NOMO-1 (cell line): Measurements from ENCODE around the gene CLEC4E.
"Not testable (repeated sequence)": the region's sequence is repeated elsewhere in the genome, so short reads cannot be mapped to it uniquely, and the experiment has no call there.

ENCODE experiments used
- DNase-seq, 2 experiments: peaks; one replicate each; lab custom pipeline; 2025; ENCODE audit not compliant: unreplicated experiment in 2 of 2; lab: John Stamatoyannopoulos, UW

The CLEC4E gene, protein sequence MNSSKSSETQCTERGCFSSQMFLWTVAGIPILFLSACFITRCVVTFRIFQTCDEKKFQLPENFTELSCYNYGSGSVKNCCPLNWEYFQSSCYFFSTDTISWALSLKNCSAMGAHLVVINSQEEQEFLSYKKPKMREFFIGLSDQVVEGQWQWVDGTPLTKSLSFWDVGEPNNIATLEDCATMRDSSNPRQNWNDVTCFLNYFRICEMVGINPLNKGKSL

DNA sequence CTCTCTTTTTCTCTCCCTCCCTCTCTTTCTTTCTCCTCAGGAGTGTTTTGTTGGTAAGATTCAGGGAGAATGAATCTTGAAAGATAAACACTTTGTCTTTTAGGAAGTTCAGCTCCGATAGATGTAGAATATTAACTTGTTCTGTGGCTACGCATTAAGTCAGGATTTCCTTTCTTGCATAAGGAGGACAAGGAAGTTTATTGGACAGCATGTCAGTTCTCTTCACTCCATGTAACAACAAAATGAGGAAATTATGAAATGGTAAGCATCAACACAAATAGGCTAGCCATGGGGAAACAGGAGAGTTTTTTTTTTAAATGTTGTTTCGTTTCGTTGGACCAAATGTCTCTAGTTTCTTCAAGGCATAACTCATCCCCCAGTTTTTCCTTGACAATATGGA is at the start of gene CLEC4E:
Gene CLEC4E (minus strand): TSS at position 75 of the 400 bp plus-strand sequence. CDS start 108 bp downstream, outside the sequence.
- peak in 1 of 2 experiments; percentile 42 for DNase-seq

DNA sequence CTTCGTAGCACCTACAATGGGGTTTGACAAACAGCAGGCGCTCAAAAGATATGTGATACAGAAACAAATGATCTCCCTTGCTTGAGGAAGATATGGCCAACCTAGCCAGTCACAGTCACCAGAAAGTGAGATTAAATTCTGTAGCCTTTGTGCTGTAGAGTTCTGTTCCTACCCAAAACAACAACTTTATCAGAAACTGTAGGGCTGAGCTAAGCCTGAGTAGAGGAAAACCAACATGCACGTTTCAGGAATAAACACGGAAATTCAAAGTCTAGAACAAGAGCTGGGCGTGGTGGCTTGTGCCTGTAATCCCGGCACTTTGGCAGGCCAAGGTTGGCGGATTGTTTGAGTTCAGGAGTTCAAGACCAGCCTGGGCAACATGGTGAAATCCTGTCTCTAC is 49.0 kb upstream of the CLEC4E start:
- DNase-seq, result no peak

DNA sequence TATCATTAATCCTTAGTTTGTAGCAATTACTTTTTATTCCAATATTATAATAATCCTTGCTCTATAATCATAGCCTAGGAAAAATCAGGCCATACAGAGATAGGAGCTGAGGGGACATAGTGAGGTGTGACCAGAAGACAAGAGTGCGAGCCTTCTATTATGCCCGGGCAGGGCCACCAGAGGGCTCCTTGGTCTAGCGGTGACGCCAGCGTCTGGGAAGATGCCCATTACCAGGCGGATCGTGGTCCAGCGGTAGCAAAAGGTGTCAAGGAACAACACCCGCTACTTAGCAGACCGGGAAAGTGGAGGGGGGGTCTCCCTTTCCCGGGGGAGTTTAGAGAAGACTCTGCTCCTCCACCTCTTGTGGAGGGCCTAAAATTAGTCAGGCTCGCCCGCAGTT is 43.8 kb upstream of the CLEC4E start:
- not testable (repeated sequence) for DNase-seq

DNA sequence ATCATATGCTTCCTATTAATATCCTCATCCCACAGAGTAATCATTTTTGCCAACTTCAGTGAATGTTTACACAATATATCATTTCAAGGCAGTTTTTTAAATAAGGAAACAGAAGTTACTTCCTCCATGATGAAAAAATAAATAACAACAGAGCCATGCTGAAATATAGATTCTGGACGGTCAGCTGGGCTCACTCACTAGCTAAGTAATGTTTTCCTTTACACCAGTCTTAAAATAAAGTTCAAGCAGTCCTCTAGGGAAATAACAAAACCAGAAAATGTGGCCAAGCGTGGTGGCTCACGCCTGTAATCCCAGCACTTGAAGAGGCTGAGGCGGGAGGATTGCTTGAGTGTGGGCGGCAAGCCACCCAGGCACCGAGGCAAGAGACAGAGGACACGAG is 43.3 kb upstream of the CLEC4E start:
- no peak for DNase-seq

DNA sequence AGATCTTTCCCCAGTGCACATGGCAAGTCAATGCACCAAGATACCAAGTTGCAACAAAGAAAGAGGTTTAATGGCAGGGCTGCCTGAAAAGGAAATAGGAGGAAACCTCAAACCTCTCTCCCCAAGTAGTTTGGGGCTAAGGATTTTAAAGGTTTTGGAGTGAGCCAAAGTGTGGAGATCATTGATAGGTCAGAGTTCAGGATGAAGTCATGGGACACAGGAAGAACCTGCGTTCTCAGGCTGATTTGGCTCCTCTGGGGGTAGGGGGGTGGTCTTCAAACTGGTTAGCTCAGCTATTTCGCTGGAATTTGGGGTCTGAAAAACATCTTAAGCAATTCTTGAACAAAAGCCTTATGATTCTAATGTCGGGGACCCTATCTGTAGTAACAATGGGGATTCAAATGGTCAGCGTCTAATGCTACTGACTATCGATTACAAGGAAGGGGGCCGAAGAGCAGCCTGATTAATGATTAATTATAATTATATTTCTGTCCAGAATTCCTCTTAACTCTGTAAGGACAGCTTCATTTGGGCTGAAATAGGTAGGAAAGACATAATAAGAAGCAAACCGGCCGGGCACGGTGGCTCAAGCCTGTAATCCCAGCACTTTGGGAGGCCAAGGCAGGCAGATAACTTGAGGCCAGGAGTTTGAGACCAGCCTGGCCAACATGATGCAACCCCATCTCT is 40.5 kb upstream of the CLEC4E start:
- no peak for DNase-seq

DNA sequence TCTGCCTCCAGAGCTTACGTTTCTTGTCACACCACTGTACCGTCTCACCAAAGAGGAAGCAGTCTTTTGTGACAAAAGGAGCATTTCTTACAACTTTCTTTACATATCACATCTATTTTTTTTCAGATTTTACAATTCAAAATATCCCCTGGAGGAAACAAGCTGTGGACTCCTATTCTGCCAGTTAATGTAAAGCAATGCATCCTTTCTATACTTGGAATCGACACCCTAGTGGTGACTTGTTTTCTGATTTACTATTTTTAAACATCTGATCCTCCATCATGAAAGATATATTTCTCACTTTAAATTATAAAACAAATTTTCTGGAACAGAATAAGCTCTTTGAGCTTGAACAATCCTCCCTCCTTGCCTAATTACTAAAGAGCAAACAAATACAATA is 37.2 kb upstream of the CLEC4E start:
- no peak for DNase-seq

DNA sequence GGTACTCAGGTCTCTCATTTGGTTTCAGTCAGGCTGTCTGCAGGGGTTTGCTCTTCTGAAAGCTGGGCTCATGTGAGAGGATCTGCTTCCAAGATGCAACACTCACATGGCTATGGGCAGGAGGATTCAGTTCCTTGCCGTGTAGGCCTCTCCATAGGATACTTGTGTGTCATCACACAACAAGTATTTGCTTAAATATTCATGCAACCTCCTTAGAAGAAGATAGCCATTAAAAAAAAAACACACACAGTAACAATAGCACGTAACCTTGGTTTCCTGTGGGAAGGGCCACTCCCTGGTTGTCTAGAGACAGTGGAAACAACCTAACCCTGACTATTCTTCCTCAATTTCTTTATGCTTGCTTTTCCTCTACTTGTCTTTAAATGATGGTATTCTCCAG is 31.8 kb upstream of the CLEC4E start:
- peak; percentile 36 to 64 for DNase-seq

DNA sequence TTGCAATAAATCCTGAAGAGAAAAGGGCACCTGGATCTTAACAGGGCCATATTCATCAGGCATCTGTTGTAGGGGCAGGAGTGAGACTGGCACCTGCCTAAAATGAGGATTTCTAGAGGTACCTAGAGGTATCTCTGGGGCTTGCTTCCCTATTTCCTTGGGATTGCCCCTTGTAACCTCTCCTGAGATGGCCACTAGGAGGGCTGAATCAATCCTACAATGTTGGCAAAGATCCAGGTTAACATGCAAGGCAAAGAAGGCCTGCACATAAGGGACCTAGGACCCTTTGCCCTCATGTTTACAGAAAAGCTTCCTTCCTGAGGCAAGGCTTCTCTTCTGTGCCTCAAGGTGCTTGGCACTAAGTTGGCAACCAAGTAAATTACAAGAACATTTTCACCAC is 25.8 kb upstream of the CLEC4E start:
- DNase-seq, result no peak

DNA sequence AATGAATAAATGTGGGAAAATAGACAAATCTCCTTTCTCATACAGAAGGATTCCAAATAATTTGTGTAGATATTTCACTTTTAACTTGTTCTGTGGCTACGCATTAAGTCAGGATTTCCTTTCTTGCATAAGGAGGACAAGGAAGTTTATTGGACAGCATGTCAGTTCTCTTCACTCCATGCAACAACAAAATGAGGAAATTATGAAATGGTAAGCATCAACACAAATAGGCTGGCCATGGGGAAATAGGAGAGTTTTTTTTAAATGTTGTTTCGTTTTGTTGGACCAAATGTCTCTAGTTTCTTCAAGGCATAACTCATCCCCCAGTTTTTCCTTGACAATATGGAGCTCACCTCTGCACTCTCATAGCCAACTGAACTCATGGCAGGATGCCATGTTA is 25.3 kb upstream of the CLEC4E start:
- peak; percentile 6 to 24 for DNase-seq

DNA sequence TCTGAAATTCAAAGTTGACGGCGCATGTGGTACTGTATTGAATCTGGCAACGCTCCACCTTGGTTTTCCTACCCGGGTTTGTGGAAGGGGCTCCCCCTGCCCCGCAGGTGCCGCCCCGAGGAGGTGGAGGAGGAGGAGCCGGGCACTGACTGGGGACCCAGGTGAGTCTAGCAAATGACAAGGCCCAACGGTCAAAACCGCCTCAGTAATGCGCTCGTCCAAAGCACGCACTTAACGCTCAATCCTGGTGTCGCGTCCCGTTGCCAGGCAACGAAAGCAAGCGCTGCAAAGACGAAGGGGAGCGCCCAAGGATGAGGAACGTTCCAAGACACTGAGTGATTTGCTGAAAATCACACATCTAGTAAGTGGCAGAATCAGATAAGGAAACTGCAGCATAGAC is 24.0 kb upstream of the CLEC4E start:
- no peak for DNase-seq

DNA sequence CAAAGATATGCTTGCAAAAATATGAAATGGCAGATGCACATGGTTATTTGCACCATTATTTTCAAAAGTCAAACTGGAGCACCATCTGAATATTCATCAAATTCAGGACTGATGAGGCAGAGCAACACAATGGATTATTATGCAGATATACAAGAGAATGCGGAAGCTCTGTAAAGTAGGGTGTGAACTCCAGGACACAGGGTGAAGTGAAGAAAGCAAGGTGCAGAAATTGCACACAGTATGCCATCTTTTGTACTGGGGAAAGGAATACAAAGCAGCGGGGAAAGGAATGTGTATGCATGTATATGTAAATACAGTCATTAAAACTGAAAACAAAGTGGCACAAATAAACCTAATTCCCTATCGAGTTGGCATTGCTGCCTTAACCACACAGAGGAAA is 22.7 kb upstream of the CLEC4E start:
- DNase-seq, result no peak

DNA sequence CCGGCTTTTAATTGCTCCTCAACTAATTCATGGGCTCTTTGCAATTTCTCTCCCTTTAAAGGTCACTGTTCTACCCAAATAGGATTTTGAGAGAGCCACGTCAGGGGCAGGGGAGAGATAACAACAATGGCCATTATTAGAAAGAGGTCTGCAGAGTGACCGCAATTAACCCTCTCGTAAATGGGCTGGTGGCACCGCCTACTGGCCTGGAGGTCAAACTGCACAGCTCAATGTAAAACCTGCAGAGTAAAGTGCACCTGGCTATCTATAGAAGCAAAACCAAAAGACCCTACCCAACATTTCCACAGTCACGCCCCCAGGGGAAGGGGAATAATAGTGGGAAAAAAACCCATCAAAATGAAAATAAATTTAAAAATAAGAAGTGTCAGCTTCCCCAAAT is 21.6 kb upstream of the CLEC4E start:
- DNase-seq, result no peak

DNA sequence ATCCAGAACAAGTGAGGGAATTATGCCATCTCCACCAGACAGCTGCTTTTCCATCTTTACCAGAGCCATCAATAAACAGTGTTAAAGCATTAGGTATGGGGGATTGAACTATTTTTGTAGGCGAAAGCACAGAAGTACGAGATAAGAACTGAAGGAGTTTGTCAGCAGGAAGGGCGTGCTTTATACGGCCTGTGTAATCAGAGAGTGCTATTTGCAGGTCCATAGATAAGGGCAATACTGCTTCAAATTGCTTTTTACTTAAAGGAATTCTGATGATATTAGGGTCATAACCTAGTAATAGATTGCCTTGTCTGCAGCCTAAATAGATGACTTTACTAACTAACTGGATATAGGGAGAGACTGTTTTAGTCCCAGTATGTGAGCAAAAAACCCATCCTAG is 20.3 kb upstream of the CLEC4E start:
- DNase-seq, result no peak

DNA sequence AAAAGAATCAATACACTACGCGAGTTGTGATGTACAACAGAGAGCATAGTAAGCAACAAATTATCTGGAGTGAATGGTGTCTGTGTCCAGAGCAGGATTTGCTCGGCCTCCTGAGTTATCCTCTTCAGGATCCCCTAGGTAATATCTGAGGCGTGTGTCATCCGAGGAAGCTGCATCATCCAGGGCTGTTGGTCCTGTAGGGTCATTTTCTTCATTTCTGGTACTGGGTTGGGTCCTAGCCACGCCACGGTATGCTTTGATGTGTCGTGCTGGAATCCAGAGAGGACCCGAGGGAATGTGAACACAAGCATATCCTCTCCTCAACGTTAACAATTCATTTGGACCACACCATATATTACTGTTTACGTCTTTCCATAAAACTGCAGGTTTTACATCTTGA is 19.0 kb upstream of the CLEC4E start:
- no peak for DNase-seq

DNA sequence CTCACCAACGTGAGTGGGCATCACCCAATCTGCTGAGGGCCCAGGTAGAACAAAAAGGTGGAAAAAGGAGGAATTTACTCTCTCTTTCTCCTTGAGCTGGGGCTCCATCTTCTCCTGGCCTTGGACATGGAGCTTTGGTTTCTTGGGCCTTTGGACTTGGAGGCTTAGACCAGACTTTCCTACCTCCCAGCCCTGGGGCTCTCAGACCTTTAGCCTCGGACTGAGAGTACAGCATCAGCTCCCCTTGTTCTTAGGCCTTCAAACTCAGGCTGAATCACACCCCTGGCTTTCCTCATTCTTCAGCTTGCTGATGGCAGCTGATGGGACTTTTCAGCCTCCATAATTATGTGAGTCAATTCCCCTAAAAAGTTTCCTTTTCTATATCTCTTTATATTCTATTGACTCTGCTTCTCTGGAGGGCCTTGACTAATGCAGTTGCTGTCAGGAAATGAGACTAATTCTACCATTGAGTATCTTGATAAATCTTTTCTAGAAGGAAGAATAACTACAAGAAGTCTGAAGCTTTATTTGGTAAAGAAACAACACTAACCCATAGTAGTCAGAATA is 15.9 kb upstream of the CLEC4E start:
- no peak for DNase-seq

DNA sequence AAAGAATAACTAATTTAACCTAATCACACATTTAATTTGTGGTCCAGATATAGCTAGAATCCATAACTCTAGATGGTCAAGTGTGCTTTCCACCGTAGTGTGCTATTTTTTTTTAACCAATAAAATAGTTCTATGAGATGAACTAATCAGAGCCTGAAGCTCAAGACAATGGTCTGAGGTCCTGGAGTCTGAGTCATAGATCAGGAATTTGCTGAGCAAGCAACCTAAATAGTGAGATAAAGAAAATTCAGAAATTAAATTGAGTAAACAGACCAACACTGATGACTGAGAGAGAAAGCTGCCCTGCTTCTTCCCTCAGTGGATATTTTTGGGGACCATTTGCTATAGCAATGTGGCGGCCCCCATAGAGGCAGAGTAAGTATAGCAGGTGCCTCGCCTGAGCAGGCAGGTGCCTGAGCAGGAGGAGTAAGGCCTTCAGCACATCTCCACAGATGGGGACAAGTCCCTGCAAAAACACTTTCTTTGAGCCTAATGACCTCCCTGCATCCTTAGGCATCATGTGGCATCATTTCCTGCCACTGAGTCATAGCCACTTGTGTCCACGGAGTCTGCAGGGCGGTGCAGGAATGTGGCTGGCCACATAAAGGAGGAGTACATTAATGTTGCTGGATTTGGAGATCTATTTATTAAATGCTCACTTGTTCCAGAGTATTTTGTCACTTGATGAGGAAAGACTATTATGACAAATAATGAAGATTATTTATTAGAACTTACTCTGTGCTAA is 13.9 kb upstream of the CLEC4E start:
- DNase-seq, result no peak

DNA sequence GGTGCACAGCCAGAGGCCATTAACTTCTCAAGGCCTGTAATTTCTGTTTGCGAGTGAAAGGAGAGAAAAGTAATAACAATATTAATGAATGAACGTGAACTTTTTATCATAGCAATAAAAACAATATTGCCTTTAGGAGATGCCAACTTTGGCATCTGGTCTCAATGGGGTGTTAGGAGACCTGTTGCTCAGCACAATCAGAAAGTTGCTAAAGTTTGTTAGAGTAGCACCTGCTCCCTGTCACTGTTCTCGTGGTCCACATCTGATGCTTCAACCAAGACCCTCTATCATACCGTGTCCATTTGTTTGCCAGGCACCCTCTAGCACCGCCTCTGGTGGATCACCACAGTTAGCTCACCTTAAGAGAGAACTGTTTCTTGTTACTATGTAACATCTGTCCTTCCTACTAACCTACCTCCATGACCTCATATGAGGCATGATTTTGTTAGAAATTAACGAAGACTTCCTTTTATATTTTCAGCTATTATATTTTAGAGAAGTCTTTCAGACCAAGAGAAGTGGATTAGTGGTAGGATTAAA is 12.5 kb upstream of the CLEC4E start:
- DNase-seq, result no peak

DNA sequence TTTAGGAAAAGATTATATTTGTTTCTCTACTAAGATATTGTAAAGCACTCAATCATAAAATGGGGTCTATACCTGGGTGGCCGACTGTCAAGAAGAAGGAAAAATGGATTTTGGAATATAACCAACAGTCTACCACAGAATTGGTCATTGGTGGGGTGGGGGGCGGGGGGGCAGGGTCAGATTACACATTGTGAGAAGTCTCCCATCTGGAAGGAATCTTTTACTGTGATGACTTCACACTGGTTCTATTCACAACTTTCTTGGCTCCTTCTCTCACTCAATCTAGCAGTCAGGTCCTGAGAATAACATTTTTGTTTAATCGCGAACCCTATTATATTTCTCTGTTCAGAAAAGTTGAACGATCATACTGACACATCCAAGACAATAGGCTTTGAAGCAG is 8.7 kb upstream of the CLEC4E start:
- DNase-seq, result no peak

DNA sequence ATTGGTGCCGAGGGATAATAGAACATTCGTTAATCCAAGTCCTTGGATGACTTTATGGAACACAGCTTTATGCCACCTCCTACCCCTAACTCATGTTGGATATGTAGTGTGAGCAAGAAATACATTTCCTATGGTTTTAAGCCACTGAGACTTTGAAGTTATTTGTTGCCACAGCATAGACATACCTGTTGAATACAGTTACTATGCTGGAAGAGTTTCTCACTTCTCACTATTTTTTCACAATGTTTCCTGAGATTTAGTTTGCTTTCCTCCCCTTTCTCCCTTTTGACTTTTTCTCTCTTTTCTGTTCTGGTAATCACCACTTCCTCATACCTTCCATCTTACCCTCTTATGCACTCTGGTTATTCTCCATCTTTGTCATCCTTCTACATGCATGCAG is 7.5 kb upstream of the CLEC4E start:
- no peak for DNase-seq

DNA sequence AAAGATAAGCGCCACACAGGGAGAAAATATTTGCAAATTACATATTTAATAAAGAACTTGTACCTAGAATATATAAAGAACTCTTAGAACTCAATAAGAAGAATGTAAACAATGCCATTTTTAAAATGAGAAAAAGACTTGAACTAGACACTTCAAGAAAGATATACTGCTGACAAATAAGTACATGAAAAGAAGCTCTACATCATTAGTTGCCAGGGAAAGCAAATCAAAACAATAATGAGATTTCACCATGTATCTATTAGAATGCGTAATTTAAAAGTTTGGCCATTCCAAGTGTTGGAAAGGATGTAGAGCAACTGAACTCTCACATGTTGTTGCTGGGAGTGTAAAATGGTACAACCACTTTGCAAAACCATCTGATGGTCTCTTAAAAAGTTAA is 6.9 kb upstream of the CLEC4E start:
- DNase-seq, result no peak

DNA sequence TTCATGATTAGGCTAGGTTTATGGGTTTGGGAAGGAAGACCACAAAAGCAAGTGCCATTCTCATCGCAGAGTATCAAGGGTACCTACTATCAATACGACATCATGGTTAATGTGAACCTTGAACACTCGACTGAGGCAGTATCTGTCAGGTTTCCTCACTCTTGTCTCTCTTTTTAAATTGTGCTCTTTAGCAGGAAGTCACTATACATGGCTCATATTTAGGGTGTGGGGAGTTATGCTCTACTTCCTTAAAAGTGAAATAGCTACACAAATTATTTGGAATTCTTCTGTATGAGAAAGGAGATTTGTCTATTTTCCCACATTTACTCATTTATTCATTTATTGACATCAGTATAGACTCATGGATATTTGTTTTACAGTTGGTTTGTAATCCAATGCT is 5.9 kb upstream of the CLEC4E start:
- DNase-seq, result no peak
